Measurements from ENCODE around the gene IKZF3.

IKZF3 gene

DNA sequence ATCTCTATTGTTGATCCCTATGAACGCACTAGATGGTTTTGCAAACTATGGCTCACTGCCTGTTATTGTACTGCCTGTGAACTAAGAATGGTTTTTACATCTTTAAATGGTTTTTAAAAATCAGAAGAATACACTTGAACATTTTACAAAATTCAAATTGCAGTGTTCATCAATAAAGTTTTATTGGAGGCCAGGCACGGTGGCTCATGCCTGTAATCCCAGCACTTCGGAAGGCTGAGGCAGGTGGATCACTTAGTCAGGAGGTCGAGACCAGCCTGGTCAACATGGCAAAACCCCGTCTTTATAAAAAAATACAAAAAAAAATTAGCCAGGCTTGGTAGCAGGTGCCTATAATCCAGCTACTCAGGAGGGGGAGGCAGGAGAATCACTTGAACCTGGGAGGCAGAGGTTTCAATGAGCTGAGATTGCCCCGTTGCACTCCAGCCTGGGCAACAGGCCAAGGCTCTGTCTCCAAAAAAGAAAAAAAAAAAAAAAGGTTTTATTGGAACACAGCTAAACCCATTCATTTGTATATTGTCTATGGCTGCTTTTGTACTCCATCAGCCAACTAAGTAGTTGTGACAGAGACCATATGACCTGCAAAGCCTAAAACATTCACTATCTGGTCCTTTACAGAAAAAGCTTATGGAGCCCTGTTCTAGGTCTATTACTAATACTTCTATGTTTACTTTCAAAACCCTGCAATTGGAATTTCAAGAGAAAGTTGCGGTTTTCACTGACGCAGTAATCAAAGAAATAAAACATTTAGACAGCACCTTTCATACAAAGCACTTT, 18.9 kb downstream of the IKZF3 start:
- Histone ChIP-seq H4K20me1 (ENCODE audit: insufficient read depth, low read length) (peaks cover 93% of the 10 kb centered on the region), H2AFZ (ENCODE audit: low read depth, low read length) (no peak overlapping the region), H3K36me3 (replicated peaks; ENCODE audit: low read depth, low read length) (peaks cover 73% of the 10 kb centered on the region), H3K79me2 (ENCODE audit: low read length) (peaks cover 96% of the 10 kb centered on the region), H3K4me2 (ENCODE audit: low read length) (no peak overlapping the region), H3K9me3 (ENCODE audit: insufficient read depth, low read length) (no peaks in the 10 kb centered on the region), H3K27me3 (ENCODE audit: low read depth, low read length) (no peaks in the 10 kb centered on the region), H3K9ac (ENCODE audit: low read length) (no peak overlapping the region), H3K4me3 (ENCODE audit: low read length) (no peak overlapping the region), H3K27ac (ENCODE audit: low read length) (no peak overlapping the region), H3K4me1 (ENCODE audit: low read length) (peaks cover 8% of the 10 kb centered on the region)
- no peak for TF ChIP-seq EZH2phosphoT487 (IDR thresholded peaks at IDR 0.05; ENCODE audit: low read depth)
- TF ChIP-seq, protein P1, sequence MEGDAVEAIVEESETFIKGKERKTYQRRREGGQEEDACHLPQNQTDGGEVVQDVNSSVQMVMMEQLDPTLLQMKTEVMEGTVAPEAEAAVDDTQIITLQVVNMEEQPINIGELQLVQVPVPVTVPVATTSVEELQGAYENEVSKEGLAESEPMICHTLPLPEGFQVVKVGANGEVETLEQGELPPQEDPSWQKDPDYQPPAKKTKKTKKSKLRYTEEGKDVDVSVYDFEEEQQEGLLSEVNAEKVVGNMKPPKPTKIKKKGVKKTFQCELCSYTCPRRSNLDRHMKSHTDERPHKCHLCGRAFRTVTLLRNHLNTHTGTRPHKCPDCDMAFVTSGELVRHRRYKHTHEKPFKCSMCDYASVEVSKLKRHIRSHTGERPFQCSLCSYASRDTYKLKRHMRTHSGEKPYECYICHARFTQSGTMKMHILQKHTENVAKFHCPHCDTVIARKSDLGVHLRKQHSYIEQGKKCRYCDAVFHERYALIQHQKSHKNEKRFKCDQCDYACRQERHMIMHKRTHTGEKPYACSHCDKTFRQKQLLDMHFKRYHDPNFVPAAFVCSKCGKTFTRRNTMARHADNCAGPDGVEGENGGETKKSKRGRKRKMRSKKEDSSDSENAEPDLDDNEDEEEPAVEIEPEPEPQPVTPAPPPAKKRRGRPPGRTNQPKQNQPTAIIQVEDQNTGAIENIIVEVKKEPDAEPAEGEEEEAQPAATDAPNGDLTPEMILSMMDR (IDR thresholded peaks at IDR 0.05; ENCODE audit: low read depth, low read length) = no peak

DNA sequence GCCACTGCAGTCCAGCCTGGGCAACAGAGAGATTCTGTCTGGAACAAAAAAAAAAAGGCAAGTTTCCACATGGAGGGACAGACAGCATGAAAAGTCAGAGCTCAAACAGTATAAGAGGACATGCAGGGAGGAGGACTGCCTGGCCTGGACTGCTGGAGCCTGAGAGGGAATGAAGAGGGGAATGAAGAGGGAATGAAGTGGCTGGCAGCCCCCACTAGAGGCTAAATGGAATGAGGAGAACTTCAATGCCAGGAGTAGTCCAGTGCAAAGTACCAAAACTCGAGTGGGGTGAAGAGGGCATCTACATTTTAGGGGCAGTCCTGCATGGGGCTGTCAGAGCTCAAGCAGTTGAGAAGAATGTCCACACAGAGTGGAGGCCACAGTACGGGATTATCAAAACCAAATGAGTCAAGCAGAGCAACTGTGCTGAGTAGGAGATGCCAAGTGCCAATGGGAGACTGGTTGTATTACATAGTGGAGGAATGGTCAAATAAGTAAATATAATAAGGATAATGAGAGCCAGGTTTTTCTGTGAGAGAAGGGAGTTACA, 22.9 kb downstream of the IKZF3 start:
- TF ChIP-seq, protein P1 (IDR thresholded peaks at IDR 0.05; ENCODE audit: low read depth, low read length) = no peak
- TF ChIP-seq EZH2phosphoT487 (IDR thresholded peaks at IDR 0.05; ENCODE audit: low read depth) = no peak
- peaks cover 98% of the 10 kb centered on the region for H3K79me2 ChIP-seq (ENCODE audit: low read length)

DNA sequence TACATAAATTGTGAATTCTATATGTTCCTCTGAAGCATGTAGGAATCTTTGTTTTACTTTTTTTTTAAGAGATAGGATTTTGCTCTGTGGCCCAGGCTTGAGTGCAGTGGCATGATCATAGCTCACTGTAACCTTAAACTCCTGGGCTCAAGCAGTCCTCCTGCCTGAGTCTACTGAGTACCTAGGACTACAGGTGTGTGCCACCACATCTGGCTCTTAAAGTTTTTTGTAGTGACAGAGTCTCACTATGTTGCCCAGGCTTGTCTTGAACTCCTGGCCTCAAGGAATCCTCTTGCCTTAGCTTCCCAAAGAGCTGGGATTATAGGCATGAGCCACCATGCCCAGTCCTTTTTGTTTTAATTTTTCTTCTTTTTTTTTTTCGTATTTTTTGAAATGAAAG, 25.3 kb downstream of the IKZF3 start:
- Histone ChIP-seq H3K27me3 (ENCODE audit: low read depth, low read length) (no peaks in the 10 kb centered on the region), H3K27ac (ENCODE audit: low read length) (no peak overlapping the region), H3K4me1 (ENCODE audit: low read length) (peaks cover 2% of the 10 kb centered on the region; the same call in 1 of the 2 replicates), H3K9ac (ENCODE audit: low read length) (no peak overlapping the region), H3K4me3 (ENCODE audit: low read length) (no peak overlapping the region), H3K4me2 (ENCODE audit: low read length) (no peak overlapping the region), H3K9me3 (ENCODE audit: insufficient read depth, low read length) (peaks cover 24% of the 10 kb centered on the region; the same call in 1 of the 2 replicates), H4K20me1 (ENCODE audit: insufficient read depth, low read length) (peaks cover 59% of the 10 kb centered on the region), H3K36me3 (replicated peaks; ENCODE audit: low read depth, low read length) (peaks cover 94% of the 10 kb centered on the region), H3K79me2 (ENCODE audit: low read length) (peaks cover 98% of the 10 kb centered on the region), H2AFZ (ENCODE audit: low read depth, low read length) (no peak overlapping the region)
- TF ChIP-seq EZH2phosphoT487 (IDR thresholded peaks at IDR 0.05; ENCODE audit: low read depth) = no peak
- TF ChIP-seq, protein P1 (IDR thresholded peaks at IDR 0.05; ENCODE audit: low read depth, low read length) = no peak

More for the DNA sequence above, 22.9 kb downstream of the IKZF3 start:
- Histone ChIP-seq H3K9me3 (ENCODE audit: insufficient read depth, low read length) (peaks cover 24% of the 10 kb centered on the region; the same call in 1 of the 2 replicates), H3K9ac (ENCODE audit: low read length) (no peak overlapping the region), H3K4me3 (ENCODE audit: low read length) (no peak overlapping the region), H3K4me1 (ENCODE audit: low read length) (no peaks in the 10 kb centered on the region), H3K27me3 (ENCODE audit: low read depth, low read length) (no peaks in the 10 kb centered on the region), H4K20me1 (ENCODE audit: insufficient read depth, low read length) (peaks cover 61% of the 10 kb centered on the region), H3K36me3 (replicated peaks; ENCODE audit: low read depth, low read length) (peaks cover 85% of the 10 kb centered on the region), H2AFZ (ENCODE audit: low read depth, low read length) (no peak overlapping the region), H3K4me2 (ENCODE audit: low read length) (no peak overlapping the region), H3K27ac (ENCODE audit: low read length) (no peak overlapping the region)

DNA sequence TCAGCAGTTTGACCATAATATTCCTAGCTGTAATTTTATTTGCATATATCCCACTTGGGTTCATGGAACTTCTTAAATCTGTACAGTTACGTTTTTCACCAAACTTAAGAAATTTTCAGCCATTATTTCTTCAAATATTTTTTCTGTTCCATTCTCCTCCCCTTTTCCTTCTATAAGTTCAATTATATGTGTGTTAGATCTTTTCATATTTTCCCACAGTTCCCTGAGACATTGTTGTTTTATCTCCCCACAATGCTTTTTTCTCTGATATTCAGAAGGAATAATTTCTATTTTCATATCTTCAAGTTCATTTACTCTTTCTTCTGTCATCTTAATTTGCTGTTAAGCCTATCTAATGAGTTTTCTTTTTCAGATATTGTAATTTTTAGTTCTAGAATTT, 26.1 kb downstream of the IKZF3 start:
- H3K27me3 ChIP-seq (ENCODE audit: low read depth, low read length) = no peaks in the 10 kb centered on the region
- no peak overlapping the region for H3K9ac ChIP-seq (ENCODE audit: low read length)
- peaks cover 2% of the 10 kb centered on the region; the same call in 1 of the 2 replicates for H3K4me1 ChIP-seq (ENCODE audit: low read length)
- H4K20me1 ChIP-seq (ENCODE audit: insufficient read depth, low read length) = peaks cover 51% of the 10 kb centered on the region
- H3K27ac ChIP-seq (ENCODE audit: low read length) = no peak overlapping the region
- H3K4me3 ChIP-seq (ENCODE audit: low read length) = no peak overlapping the region
- no peak for TF ChIP-seq EZH2phosphoT487 (IDR thresholded peaks at IDR 0.05; ENCODE audit: low read depth)
- TF ChIP-seq, protein P1 (IDR thresholded peaks at IDR 0.05; ENCODE audit: low read depth, low read length) = no peak
- peaks cover 91% of the 10 kb centered on the region for H3K36me3 ChIP-seq (replicated peaks; ENCODE audit: low read depth, low read length)
- H3K79me2 ChIP-seq (ENCODE audit: low read length) = peaks cover 96% of the 10 kb centered on the region
- peaks cover 24% of the 10 kb centered on the region; the same call in 1 of the 2 replicates for H3K9me3 ChIP-seq (ENCODE audit: insufficient read depth, low read length)
- no peak overlapping the region for H2AFZ ChIP-seq (ENCODE audit: low read depth, low read length)
- H3K4me2 ChIP-seq (ENCODE audit: low read length) = no peak overlapping the region
